Measurements from ENCODE around the gene CEP162. TPM values are rescaled to one million over a fixed set of nuclear protein-coding genes. Genes with fewer than 3 reads are reported as not detected.

CEP162 gene
- total and polyA plus RNA-seq, 2 donors (not counting 1 experiment from before 2014, with no cell fraction given), result 1.8 to 13.4 TPM

GRCh38 chr6:84260926-84261325 lies 33.5 kb upstream of the CEP162 start:
- H3K27me3 Mint-ChIP-seq, result peaks cover 11% of the 10 kb centered on the region
- Histone ChIP-seq H3K9me3 (ENCODE audit: control extremely low read depth in 1 of 3, control insufficient read depth in 2 of 3, insufficient read depth in 1 of 3, low read length in 2 of 3) (no peaks in the 10 kb centered on the region), H3K27ac (ENCODE audit: low read length in 2 of 2) (no peak overlapping the region), H3K79me2 (ENCODE audit: control insufficient read depth, insufficient read depth, low read length) (no peaks in the 10 kb centered on the region), H3K4me1 (ENCODE audit: control insufficient read depth in 2 of 2, insufficient read depth in 2 of 2, low read length in 2 of 2) (no peaks in the 10 kb centered on the region), H3K27me3 (replicated peaks in 1 of 4; ENCODE audit: control extremely low read depth in 1 of 4, control insufficient read depth in 3 of 4, insufficient read depth in 4 of 4, low read length in 3 of 4) (peaks cover 0 to 7% (median 4%) of the 10 kb centered on the region in 4 experiments), H2AFZ (ENCODE audit: insufficient read depth, low read depth, low read length, poor library complexity, severe bottlenecking) (no peak overlapping the region), H3K4me3 (ENCODE audit: control extremely low read depth in 1 of 5, extremely low read depth in 1 of 5, insufficient read depth in 1 of 5, low read depth in 2 of 5, low read length in 4 of 5) (no peak overlapping the region), H4K20me1 (ENCODE audit: control insufficient read depth, insufficient read depth, low read length, poor library complexity, severe bottlenecking) (no peaks in the 10 kb centered on the region), H3K36me3 (replicated peaks in 1 of 2; ENCODE audit: control extremely low read depth in 1 of 2, control insufficient read depth in 1 of 2, extremely low read depth in 1 of 2, insufficient read depth in 2 of 2, low read length in 1 of 2) (no peaks in the 10 kb centered on the region), H3K9ac (ENCODE audit: low read length) (no peak overlapping the region), H3K4me2 (replicated peaks; ENCODE audit: low read depth, low read length, poor library complexity, severe bottlenecking) (no peak overlapping the region)
- POLR2A ChIA-PET, result no interaction called here
- intact Hi-C loops (cut with micrococcal nuclease), result no loop called here
- no peak overlapping the region for H3K4me3 Mint-ChIP-seq
- no peak overlapping the region for H3K27ac Mint-ChIP-seq
- H3K4me1 Mint-ChIP-seq, result peaks cover 3% of the 10 kb centered on the region
- H3K9me3 Mint-ChIP-seq (ENCODE audit: insufficient read depth), result no peaks in the 10 kb centered on the region
- no peak for DNase-seq
- no CpG with 5 or more reads among the region's 3 CpGs for WGBS (ENCODE audit: insufficient coverage)
- CTCF ChIA-PET, result no interaction called here
- TF ChIP-seq EZH2 (IDR thresholded peaks at IDR 0.05; ENCODE audit: borderline replicate concordance, insufficient read depth, low read depth, low read length, poor library complexity, severe bottlenecking), result no peak
- TF ChIP-seq, protein P1, sequence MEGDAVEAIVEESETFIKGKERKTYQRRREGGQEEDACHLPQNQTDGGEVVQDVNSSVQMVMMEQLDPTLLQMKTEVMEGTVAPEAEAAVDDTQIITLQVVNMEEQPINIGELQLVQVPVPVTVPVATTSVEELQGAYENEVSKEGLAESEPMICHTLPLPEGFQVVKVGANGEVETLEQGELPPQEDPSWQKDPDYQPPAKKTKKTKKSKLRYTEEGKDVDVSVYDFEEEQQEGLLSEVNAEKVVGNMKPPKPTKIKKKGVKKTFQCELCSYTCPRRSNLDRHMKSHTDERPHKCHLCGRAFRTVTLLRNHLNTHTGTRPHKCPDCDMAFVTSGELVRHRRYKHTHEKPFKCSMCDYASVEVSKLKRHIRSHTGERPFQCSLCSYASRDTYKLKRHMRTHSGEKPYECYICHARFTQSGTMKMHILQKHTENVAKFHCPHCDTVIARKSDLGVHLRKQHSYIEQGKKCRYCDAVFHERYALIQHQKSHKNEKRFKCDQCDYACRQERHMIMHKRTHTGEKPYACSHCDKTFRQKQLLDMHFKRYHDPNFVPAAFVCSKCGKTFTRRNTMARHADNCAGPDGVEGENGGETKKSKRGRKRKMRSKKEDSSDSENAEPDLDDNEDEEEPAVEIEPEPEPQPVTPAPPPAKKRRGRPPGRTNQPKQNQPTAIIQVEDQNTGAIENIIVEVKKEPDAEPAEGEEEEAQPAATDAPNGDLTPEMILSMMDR (IDR thresholded peaks at IDR 0.05), result no peak
- ATAC-seq (ENCODE audit: low read depth), result no peak

- Histone ChIP-seq H3K4me3 (ENCODE audit: control extremely low read depth in 1 of 5, extremely low read depth in 1 of 5, insufficient read depth in 1 of 5, low read depth in 2 of 5, low read length in 4 of 5) (no peak overlapping the region), H3K9me3 (ENCODE audit: control extremely low read depth in 1 of 3, control insufficient read depth in 2 of 3, insufficient read depth in 1 of 3, low read length in 2 of 3) (no peaks in the 10 kb centered on the region), H3K4me1 (ENCODE audit: control insufficient read depth in 2 of 2, insufficient read depth in 2 of 2, low read length in 2 of 2) (no peaks in the 10 kb centered on the region), H3K36me3 (replicated peaks in 1 of 2; ENCODE audit: control extremely low read depth in 1 of 2, control insufficient read depth in 1 of 2, extremely low read depth in 1 of 2, insufficient read depth in 2 of 2, low read length in 1 of 2) (no peaks in the 10 kb centered on the region), H4K20me1 (ENCODE audit: control insufficient read depth, insufficient read depth, low read length, poor library complexity, severe bottlenecking) (no peaks in the 10 kb centered on the region), H3K27me3 (replicated peaks in 1 of 4; ENCODE audit: control extremely low read depth in 1 of 4, control insufficient read depth in 3 of 4, insufficient read depth in 4 of 4, low read length in 3 of 4) (peaks cover 0 to 11% (median 4%) of the 10 kb centered on the region in 4 experiments), H2AFZ (ENCODE audit: insufficient read depth, low read depth, low read length, poor library complexity, severe bottlenecking) (no peak overlapping the region), H3K79me2 (ENCODE audit: control insufficient read depth, insufficient read depth, low read length) (no peaks in the 10 kb centered on the region), H3K27ac (ENCODE audit: low read length in 2 of 2) (no peak overlapping the region), H3K4me2 (replicated peaks; ENCODE audit: low read depth, low read length, poor library complexity, severe bottlenecking) (no peak overlapping the region), H3K9ac (ENCODE audit: low read length) (no peak overlapping the region)
- intact Hi-C loops (cut with micrococcal nuclease), result no loop called here
- TF ChIP-seq, protein P1 (IDR thresholded peaks at IDR 0.05), result no peak
- no peak for TF ChIP-seq EZH2 (IDR thresholded peaks at IDR 0.05; ENCODE audit: borderline replicate concordance, insufficient read depth, low read depth, low read length, poor library complexity, severe bottlenecking)
- ATAC-seq (ENCODE audit: low read depth) (no peak), DNase-seq (no peak)
- Mint-ChIP-seq H3K27ac (no peak overlapping the region), H3K27me3 (peaks cover 10% of the 10 kb centered on the region), H3K9me3 (ENCODE audit: insufficient read depth) (no peaks in the 10 kb centered on the region), H3K4me3 (no peak overlapping the region), H3K4me1 (peaks cover 3% of the 10 kb centered on the region)
- 75% methylated on average over 3 of the region's 4 CpGs for WGBS (ENCODE audit: insufficient coverage)
- ChIA-PET CTCF (no interaction called here), POLR2A (no interaction called here)
Observed at GRCh38 chr6:84260196-84260595, 32.8 kb upstream of the CEP162 start.
